ENCODE measurements around the gene PPP1R12B.
"Not testable (repeated sequence)": the region's sequence is repeated elsewhere in the genome, so short reads cannot be mapped to it uniquely, and the experiment has no call there.

Gene PPP1R12B

GRCh38 chr1:202630541-202630940 lies 282.0 kb downstream of the PPP1R12B start:
- TF ChIP-seq, protein P1, sequence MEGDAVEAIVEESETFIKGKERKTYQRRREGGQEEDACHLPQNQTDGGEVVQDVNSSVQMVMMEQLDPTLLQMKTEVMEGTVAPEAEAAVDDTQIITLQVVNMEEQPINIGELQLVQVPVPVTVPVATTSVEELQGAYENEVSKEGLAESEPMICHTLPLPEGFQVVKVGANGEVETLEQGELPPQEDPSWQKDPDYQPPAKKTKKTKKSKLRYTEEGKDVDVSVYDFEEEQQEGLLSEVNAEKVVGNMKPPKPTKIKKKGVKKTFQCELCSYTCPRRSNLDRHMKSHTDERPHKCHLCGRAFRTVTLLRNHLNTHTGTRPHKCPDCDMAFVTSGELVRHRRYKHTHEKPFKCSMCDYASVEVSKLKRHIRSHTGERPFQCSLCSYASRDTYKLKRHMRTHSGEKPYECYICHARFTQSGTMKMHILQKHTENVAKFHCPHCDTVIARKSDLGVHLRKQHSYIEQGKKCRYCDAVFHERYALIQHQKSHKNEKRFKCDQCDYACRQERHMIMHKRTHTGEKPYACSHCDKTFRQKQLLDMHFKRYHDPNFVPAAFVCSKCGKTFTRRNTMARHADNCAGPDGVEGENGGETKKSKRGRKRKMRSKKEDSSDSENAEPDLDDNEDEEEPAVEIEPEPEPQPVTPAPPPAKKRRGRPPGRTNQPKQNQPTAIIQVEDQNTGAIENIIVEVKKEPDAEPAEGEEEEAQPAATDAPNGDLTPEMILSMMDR (IDR thresholded peaks at IDR 0.05; ENCODE audit: poor library complexity, severe bottlenecking), result no peak
- Histone ChIP-seq H3K27ac (ENCODE audit: poor library complexity, severe bottlenecking) (no peak overlapping the region), H3K4me1 (ENCODE audit: insufficient read depth, poor library complexity, severe bottlenecking) (no peaks in the 10 kb centered on the region), H3K9me3 (ENCODE audit: severe bottlenecking) (no peaks in the 10 kb centered on the region), H3K27me3 (ENCODE audit: insufficient read depth, poor library complexity, severe bottlenecking) (no peaks in the 10 kb centered on the region), H3K36me3 (ENCODE audit: low read depth) (no peaks in the 10 kb centered on the region), H3K4me3 (ENCODE audit: severe bottlenecking) (no peak overlapping the region)
- ATAC-seq (ENCODE audit: low read depth) (no peak), DNase-seq (ENCODE audit: low spot score) (no peak)

GRCh38 chr1:202631076-202631923 lies 282.8 kb downstream of the PPP1R12B start:
- Histone ChIP-seq H3K4me1 (ENCODE audit: insufficient read depth, poor library complexity, severe bottlenecking) (no peaks in the 10 kb centered on the region), H3K4me3 (ENCODE audit: severe bottlenecking) (no peak overlapping the region), H3K9me3 (ENCODE audit: severe bottlenecking) (no peaks in the 10 kb centered on the region), H3K27me3 (ENCODE audit: insufficient read depth, poor library complexity, severe bottlenecking) (no peaks in the 10 kb centered on the region), H3K36me3 (ENCODE audit: low read depth) (no peaks in the 10 kb centered on the region), H3K27ac (ENCODE audit: poor library complexity, severe bottlenecking) (no peak overlapping the region)
- TF ChIP-seq, protein P1 (IDR thresholded peaks at IDR 0.05; ENCODE audit: poor library complexity, severe bottlenecking), result no peak
- ATAC-seq (ENCODE audit: low read depth) (no peak), DNase-seq (ENCODE audit: low spot score) (no peak)

DNA sequence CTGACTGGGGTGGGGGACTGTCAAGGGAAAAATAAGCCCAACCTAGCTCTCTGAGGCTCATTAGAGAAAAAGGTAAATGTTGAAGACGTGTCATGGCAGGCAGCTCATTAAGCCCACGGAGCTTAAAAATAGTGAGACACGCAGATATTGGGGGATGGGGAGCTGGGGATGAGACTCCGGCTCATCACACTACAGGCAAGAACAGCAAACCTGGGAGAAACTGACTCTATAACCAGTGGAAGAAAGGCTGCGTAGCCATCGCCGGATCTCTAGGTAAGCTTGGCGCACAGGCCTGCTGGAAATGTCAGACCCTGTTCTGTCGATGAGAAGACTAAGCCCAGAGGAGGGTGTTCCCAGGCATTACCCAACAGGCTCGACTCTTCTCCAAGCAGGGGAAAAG lies 283.7 kb downstream of the PPP1R12B start:
- no peak overlapping the region for H3K4me3 ChIP-seq (ENCODE audit: severe bottlenecking)
- no peaks in the 10 kb centered on the region for H3K36me3 ChIP-seq (ENCODE audit: low read depth)
- H3K27ac ChIP-seq (ENCODE audit: poor library complexity, severe bottlenecking), result no peak overlapping the region
- H3K9me3 ChIP-seq (ENCODE audit: severe bottlenecking), result no peaks in the 10 kb centered on the region
- no peaks in the 10 kb centered on the region for H3K27me3 ChIP-seq (ENCODE audit: insufficient read depth, poor library complexity, severe bottlenecking)
- no peak for ATAC-seq (ENCODE audit: low read depth)
- no peaks in the 10 kb centered on the region for H3K4me1 ChIP-seq (ENCODE audit: insufficient read depth, poor library complexity, severe bottlenecking)
- DNase-seq (ENCODE audit: low spot score), result no peak
- TF ChIP-seq, protein P1 (IDR thresholded peaks at IDR 0.05; ENCODE audit: poor library complexity, severe bottlenecking), result no peak

GRCh38 chr1:202636171-202636570 lies 287.7 kb downstream of the PPP1R12B start:
- not testable (repeated sequence) for H3K27ac ChIP-seq (ENCODE audit: poor library complexity, severe bottlenecking); DNase-seq (ENCODE audit: low spot score); ATAC-seq (ENCODE audit: low read depth); H3K36me3 ChIP-seq (ENCODE audit: low read depth); H3K4me1 ChIP-seq (ENCODE audit: insufficient read depth, poor library complexity, severe bottlenecking); H3K27me3 ChIP-seq (ENCODE audit: insufficient read depth, poor library complexity, severe bottlenecking); H3K4me3 ChIP-seq (ENCODE audit: severe bottlenecking); H3K9me3 ChIP-seq (ENCODE audit: severe bottlenecking)

GRCh38 chr1:202637321-202638018 lies 289.0 kb downstream of the PPP1R12B start:
- H3K9me3 ChIP-seq (ENCODE audit: severe bottlenecking); DNase-seq (ENCODE audit: low spot score); H3K27ac ChIP-seq (ENCODE audit: poor library complexity, severe bottlenecking); H3K36me3 ChIP-seq (ENCODE audit: low read depth); ATAC-seq (ENCODE audit: low read depth); H3K4me1 ChIP-seq (ENCODE audit: insufficient read depth, poor library complexity, severe bottlenecking); H3K4me3 ChIP-seq (ENCODE audit: severe bottlenecking): not testable (repeated sequence)
- H3K27me3 ChIP-seq (ENCODE audit: insufficient read depth, poor library complexity, severe bottlenecking), result peaks cover 11% of the 10 kb centered on the region

All from RWPE2 (cell line).